AG08396 (cell line): ENCODE results near the gene TH.
"Not testable (repeated sequence)": the region's sequence is repeated elsewhere in the genome, so short reads cannot be mapped to it uniquely, and the experiment has no call there.

Source experiments
- DNase-seq: peaks from one replicate; pipeline ENCODE4 v3.0.0; 2012; ENCODE audit warnings: low spot score, mixed read lengths

Gene TH

GRCh38 chr11:2178055-2178773 is 6.6 kb upstream of the TH start:
- DNase-seq = not testable (repeated sequence)

GRCh38 chr11:2177076-2177475 is 5.5 kb upstream of the TH start:
- no peak for DNase-seq

DNA sequence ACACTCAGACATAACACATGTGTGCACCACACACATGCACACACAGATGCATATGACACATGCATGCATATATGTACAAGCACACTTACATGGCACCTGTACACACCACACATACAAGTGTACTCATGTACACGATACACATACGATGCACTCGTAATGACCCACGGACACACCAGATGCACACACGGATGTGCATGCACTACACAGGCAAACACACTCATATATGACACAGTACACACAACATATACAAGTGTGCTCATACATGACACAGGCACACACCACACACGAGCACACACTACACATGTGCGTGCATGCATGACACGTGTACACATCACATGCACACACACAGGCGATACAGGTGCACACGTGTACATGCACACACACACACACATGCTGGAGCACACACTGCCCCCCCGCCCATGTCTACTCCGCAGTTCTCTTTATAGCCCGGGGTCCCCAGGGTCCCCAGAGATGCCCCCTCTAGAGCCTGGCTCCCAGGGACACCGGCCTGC is 4.8 kb upstream of the TH start:
- DNase-seq = no peak

DNA sequence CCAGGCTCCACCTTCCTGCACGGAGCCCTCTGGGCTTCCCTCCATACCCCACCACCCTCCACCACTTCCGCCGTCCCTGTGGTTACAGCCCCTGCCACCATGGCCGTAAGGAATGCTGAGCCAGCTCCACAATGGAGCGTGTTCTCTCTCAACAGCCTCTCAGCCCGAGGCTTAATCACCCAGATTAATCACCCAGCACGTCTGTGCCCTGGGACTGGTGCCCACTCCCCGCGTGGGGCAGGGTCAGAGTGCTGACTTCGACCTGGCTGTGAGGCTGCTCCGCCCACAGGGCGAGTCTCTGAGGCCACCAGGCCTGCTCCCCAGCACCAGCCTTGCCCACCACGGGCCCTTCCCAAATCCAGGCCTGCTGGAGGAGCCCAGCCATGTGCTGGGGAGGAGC is 4.0 kb upstream of the TH start:
- DNase-seq = peak; percentile 62

DNA sequence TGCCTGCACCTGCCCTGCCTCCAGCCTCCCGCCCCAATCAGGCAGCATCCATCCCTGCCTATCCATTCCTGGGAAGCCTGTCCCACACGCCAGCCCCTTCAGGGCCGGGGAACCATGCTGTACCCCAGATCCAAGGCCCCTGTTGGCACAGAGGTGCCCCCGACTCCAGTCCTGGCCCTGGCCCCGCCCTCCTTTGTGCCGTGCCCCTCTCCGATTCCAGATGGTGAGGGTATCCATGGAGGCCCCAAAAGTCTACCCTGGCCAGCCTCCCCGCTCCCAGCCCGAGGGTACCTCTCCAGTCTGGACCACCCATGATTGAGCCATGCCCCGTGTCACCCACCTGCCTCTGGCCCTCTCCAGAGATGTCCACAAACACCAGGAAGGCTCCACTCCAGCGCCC is 2.7 kb upstream of the TH start:
- DNase-seq = no peak

- no peak for DNase-seq
Measured at GRCh38 chr11:2173761-2174160, 2.1 kb upstream of the TH start.

- no peak for DNase-seq
Measured at GRCh38 chr11:2173150-2173693, 1.6 kb upstream of the TH start.

GRCh38 chr11:2172676-2173075 is 1.1 kb upstream of the TH start:
- DNase-seq = no peak

DNA sequence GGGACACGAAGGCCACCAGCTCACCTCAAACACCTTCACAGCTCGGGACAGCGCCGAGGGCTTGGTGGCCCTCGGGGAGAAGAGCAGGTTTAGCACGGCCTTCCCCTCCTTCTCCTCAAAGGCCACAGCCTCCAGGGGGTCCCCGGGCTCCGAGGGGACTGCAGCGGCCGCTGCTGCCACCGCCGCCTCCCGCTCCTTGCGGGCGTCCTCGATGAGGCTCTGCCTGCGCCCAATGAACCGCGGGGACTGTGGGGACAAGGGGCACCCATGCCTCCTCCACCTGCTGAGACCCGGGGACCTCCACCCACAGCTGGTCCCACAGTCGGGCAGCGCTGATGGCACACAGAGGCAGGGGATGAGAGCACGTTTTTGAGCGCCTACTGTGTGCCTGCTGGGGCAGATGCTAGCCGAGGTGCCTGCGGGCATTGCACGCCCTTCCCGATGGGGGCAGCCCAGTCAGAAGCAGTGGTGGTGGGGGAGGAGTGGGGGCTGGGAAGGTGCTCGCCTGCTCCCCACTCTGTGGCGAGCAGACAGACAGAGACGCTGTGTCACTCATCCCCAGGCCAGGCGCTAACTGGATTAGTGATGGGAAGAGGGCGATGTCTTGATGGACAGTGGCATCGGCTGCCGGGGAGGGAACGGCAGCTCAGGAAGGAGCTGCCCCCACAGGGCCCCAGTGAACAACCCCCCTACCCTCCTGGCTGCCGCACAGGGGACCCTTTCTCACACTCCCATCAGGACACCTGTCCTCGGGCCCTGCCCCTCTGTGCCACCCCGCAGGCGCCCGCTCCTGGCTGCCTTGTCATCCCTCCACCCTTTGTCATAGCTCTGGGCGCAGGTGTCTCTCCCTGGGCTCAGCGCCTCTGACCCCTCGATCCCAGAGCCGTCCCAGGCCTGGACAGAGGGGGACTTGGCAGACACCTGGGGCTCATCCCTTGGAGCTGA is 1.7 kb downstream of the TH start:
- no peak for DNase-seq

- no peak for DNase-seq
Measured at GRCh38 chr11:2169005-2169378, 2.6 kb downstream of the TH start.

DNA sequence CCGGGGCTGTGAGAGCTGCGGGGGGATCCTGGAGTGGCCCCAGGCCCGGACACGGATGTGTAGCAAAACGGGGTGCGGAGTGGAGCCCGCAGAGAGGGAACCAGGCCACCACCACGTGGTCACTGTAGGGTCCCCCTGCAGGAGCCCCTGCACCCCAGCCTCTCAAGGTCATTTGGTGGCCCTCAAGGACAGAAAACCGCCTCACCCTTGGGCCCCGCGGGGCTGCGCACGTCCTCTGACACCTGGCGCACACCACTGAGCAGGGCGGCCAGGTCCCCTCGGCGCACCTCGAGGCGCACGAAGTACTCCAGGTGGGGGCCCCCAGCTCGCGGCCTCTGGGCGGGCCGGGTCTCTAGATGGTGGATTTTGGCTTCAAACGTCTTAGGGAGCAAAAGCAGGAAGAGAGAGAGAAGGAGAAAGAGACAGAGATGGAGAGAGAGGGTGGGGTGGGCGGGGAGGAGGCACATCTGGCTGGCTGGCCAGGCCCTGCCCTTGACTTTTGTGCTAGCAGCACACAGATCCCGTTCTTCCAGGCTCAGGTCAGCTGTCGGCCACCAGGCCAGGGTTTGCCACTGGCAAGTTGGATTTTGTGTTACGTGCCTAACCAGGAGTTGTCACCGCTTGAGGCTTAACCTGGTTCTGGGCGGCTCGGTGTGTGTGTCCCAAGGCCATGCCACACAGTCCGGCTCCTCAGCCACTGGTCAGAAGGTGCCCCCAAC is 3.2 kb downstream of the TH start:
- DNase-seq = no peak

GRCh38 chr11:2167141-2168045 is 4.2 kb downstream of the TH start:
- DNase-seq = no peak

DNA sequence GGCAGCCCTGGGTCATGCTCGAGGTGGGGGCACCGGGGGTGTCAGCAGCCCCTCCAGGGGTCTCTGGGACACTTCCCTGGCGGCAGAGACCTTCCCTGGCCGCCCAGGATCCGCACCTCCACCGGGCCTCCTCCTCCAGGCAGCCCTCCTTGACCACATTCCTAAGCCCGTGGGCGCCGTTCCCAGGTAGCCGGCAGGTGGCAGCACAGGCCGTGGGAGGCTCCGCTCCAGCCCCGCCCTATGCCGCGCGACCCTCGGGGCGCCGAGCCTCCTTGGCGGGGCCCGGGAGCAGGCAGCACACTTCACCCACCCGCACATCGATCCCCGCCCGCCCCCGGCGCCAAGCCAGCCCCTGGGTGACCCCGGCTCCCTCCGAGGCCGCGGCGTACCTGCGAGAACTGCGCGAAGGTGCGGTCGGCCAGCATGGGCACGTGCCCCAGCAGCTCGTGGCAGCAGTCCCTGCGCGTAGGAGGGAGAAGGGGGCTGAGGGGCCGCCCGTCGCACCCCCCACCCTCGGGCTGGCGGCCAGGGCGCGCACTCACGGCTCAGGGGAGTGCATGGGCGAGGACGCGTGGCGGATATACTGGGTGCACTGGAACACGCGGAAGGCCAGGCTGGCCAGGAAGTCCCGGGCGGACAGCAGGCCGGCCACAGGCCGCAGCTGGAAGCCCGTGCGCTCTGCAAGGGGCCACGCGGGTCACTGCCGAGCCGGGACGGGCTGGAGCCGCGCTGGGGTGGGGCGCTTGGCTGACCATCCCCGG is 5.3 kb downstream of the TH start:
- DNase-seq = peak; percentile 60

GRCh38 chr11:2165571-2165970 is 6.0 kb downstream of the TH start:
- DNase-seq = no peak

GRCh38 chr11:2164861-2165555 is 6.6 kb downstream of the TH start:
- DNase-seq = no peak

DNA sequence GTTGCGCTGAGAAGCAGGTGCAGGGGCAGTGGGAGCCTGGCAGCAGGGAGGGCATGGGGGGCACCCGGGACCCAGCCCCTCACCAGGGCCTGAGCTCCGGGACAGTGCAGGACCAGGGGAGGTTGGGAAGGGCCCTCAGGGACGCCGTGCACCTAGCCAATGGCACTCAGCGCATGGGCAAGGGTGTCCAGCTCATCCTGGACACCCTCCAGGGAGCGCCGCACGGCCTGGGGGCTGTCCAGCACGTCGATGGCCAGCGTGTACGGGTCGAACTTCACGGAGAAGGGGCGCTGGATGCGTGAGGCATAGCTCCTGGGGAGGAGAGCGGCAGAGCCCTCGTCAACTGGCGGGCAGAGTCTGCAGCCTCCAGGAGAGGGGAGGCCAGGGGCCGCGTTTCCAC is 7.5 kb downstream of the TH start:
- no peak for DNase-seq

DNA sequence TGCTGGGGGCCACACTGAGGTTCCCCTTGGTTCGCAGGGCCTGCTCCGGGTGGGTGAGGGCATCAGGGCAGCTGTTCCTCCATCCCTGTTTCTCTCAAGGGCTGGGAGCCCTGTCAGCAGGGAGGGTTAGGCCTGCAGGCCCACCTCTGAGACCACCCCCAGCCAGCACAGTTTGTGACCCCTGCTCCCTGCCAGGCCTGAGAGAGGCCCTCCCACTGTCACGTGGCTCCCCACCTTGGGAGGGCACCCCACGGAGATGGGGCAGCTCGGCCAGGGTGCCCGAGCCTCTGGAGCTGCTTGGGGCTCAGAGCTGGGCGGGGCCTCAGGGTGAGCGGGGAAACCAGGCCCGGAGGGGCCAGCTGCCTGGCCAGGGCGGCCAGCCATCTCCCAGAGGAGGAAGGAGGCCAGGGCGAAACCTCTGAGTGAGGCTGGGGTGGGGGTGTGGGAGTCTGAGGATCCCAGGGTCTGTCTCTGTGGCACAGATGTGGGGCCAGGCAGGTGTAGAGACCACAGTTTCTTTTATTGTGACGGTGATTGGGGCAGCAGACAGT is 8.1 kb downstream of the TH start:
- DNase-seq = no peak

DNA sequence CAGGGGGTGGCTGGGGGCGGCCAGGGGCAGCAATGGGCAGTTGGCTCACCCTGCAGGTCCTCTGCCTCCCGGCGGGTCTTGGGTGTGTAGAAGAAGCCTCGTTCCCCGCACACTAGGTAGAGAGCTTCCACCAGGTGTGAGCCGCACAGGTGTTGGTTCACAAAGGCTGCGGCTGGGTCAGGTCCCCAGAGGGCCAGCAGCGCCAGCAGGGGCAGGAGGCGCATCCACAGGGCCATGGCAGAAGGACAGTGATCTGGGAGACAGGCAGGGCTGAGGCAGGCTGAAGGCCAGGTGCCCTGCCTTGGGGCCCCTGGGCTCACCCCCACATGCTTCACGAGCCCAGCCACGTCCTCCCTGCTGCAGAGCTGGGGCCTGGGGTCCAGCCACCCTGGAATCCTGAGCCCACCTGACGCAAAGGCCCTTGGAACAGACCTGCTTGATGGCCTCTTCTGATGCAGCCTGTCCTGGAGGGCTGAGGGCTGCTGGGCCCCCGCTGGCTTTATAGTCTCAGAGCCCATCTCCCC is 10.8 kb downstream of the TH start, which contains the start of gene INS:
TSS of gene INS (minus strand) at position 474 of the 524 bp plus-strand sequence. CDS start at position 236, 238 bp downstream.
- no peak for DNase-seq
